Fibroblast of mammary gland (primary cell): ENCODE measurements around the gene NRXN3.

Source experiments
- DNase-seq: peaks from one replicate; pipeline ENCODE4 v3.0.0-alpha.2; 2010; ENCODE audit warnings: low read depth
- H3K4me3 ChIP-seq: 2 replicates; pipeline ENCODE4 v1.5.1; 2011; ENCODE audit warnings: low read depth, mild to moderate bottlenecking, low read length, moderate library complexity; ENCODE audit not compliant: control insufficient read depth
- CTCF ChIP-seq: conservative IDR thresholded peaks from 2 replicates; pipeline ENCODE4 v1.5.1; 2011; ENCODE audit warnings: low read depth, low read length, inconsistent platforms; ENCODE audit not compliant: control insufficient read depth, insufficient read depth

Gene NRXN3

GRCh38 chr14:78131616-78132015 lies 38.6 kb upstream of the NRXN3 start:
- DNase-seq, result no peak
- TF ChIP-seq CTCF, result no peak
- no peak overlapping the region for H3K4me3 ChIP-seq

GRCh38 chr14:78135450-78135891 lies 34.7 kb upstream of the NRXN3 start:
- no peak overlapping the region for H3K4me3 ChIP-seq
- DNase-seq, result no peak
- TF ChIP-seq CTCF, result no peak

DNA sequence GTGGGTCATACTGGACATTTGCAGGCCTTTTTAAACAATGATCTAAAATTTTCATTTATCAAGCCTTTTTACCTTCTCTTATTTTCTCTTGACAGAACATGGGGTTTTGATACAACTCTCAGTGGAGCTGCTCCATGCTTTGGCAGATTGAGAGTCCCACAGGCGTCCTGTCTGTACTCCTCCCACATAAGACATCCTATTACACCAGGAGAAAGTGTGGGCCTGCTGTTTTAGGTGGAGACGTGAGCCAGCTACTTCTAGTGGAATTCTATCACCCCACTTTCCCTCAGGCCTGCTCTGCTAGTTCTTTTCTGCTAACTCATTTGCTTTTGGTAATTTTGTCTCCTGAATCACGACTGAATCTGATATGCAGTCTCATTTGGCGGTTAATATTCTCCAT lies 33.5 kb upstream of the NRXN3 start:
- H3K4me3 ChIP-seq, result no peak overlapping the region
- TF ChIP-seq CTCF, result no peak
- DNase-seq, result no peak

DNA sequence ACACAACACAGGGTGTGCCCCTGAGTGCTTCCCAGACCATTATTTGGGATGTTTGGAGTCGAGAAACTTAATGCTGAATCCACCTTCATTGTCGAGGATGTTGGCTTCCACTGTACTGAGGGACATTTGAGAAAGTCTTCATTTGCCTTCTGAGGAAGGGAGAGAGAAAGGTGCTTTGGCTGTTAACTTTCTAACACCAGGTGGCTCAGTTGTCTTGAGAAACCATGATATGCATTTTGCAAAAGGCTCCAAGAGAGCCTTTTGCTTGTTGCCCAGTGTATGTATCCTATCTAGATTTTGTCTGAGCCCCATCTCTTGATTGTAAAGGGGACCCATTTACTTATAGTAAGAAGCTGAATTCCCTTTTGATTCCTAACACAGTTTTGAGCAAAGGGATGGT lies 28.6 kb upstream of the NRXN3 start:
- no peak overlapping the region for H3K4me3 ChIP-seq
- no peak for DNase-seq
- TF ChIP-seq CTCF, result no peak

- H3K4me3 ChIP-seq, result no peak overlapping the region
- peak; percentile 21 for DNase-seq
- no peak for TF ChIP-seq CTCF
Observed at GRCh38 chr14:78142998-78143397, 27.2 kb upstream of the NRXN3 start.

DNA sequence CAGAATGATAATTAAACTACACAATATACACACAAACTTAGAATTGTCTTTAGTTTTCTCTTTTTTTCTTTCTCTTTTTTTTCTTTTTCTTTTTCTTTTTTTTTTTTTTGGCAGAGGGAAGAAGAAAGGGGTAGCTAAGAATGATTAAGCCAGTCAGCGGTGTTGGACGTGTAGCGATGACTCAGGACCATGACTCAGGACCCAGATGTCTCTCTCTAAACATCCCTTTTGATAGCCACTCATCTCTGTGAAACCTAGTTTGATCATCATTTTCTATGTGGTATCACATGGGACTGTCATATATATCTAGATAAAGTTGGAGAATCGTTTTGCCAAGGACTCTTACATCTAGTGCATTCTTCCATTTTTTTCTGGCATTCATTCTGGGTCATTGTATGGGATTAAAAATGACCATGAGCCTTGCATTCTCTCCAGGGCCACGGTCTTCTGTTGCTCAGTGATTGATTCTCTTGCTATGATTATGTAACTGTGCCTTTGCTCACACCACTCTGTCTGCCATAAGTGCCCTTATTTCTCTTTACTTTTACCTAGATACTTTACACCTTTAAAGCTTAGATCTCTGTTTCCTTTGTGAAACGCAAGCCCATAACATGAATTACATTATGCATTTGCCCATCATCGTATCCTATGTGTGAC lies 26.6 kb upstream of the NRXN3 start:
- no peak overlapping the region for H3K4me3 ChIP-seq
- no peak for TF ChIP-seq CTCF
- DNase-seq, result peak; percentile 84

GRCh38 chr14:78152201-78153063 lies 17.7 kb upstream of the NRXN3 start:
- H3K4me3 ChIP-seq, result no peak overlapping the region
- no peak for DNase-seq
- no peak for TF ChIP-seq CTCF
